ENCODE data around the gene EFNA4. TPM values are rescaled to one million over a fixed set of nuclear protein-coding genes. Genes with fewer than 3 reads are reported as not detected.

EFNA4 gene
- total and polyA plus RNA-seq, 2 donors from 2014 or later, result 7.6 to 11.8 TPM

DNA sequence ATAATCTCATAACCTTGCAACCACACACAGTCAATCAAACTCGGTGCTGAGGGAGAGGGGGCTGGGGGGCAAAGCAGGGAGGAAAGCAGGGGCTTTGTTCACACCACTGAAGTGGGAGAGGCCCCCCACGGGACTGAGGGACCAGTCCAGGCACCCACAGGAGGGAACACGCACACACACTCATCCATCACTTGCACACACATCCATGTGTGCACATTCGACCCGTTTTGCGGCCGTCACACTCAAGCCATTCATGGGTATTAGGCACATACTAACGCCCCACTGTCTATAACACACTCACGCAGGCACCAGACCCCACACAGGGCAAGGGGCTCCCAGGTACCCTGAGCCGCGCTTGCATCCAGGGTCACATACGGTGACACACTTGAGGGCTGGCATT is 29.1 kb downstream of the EFNA4 start:
- H3K4me3 ChIP-seq (ENCODE audit: low read length in 3 of 3), result no peak overlapping the region
- no peaks in the 10 kb centered on the region for H3K36me3 ChIP-seq (ENCODE audit: control insufficient read depth in 2 of 3, insufficient read depth in 3 of 3, low read length in 3 of 3)
- no peaks in the 10 kb centered on the region for H3K9me3 ChIP-seq (ENCODE audit: control insufficient read depth in 2 of 3, insufficient read depth in 1 of 3, low read length in 3 of 3)
- no peak for TF ChIP-seq CTCF (IDR thresholded peaks at IDR 0.05; ENCODE audit: borderline replicate concordance, extremely low read depth, insufficient read depth)
- intact Hi-C loops (cut with DNase I), result loop anchor here (5.0 kb wide), 1 partner anchor 75 kb away; no protein-coding TSS in a partner anchor
- FAIRE-seq, result no peak
- peaks cover 0 to 4% (median 0%) of the 10 kb centered on the region in 3 donors for H3K4me1 ChIP-seq (ENCODE audit: control insufficient read depth in 2 of 3, insufficient read depth in 2 of 3, low read depth in 1 of 3, low read length in 3 of 3)
- no peak overlapping the region for H3K27ac ChIP-seq (ENCODE audit: low read depth in 2 of 2, low read length in 2 of 2)
- DNase-seq, result peak in 1 of 5 donors; percentile 38
- no peaks in the 10 kb centered on the region for H3K27me3 ChIP-seq (ENCODE audit: control insufficient read depth, insufficient read depth, low read length)
- no peak overlapping the region for H3K9ac ChIP-seq (ENCODE audit: low read length in 3 of 3)

GRCh38 chr1:155093911-155094621 is 30.5 kb downstream of the EFNA4 start:
- intact Hi-C loops (cut with DNase I), result loop anchor here (5.0 kb wide), 1 partner anchor 73 kb away; no protein-coding TSS in a partner anchor
- no peak overlapping the region for H3K4me3 ChIP-seq (ENCODE audit: low read length in 3 of 3)
- DNase-seq (peak; percentile 45 to 76 (median 59)), FAIRE-seq (no peak)
- H3K4me1 ChIP-seq (ENCODE audit: control insufficient read depth in 2 of 3, insufficient read depth in 2 of 3, low read depth in 1 of 3, low read length in 3 of 3), result peaks cover 0 to 4% (median 0%) of the 10 kb centered on the region in 3 donors
- H3K27me3 ChIP-seq (ENCODE audit: control insufficient read depth, insufficient read depth, low read length), result no peaks in the 10 kb centered on the region
- H3K9ac ChIP-seq (ENCODE audit: low read length in 3 of 3), result no peak overlapping the region
- no peaks in the 10 kb centered on the region for H3K36me3 ChIP-seq (ENCODE audit: control insufficient read depth in 2 of 3, insufficient read depth in 3 of 3, low read length in 3 of 3)
- no peaks in the 10 kb centered on the region for H3K9me3 ChIP-seq (ENCODE audit: control insufficient read depth in 2 of 3, insufficient read depth in 1 of 3, low read length in 3 of 3)
- no peak overlapping the region for H3K27ac ChIP-seq (ENCODE audit: low read depth in 2 of 2, low read length in 2 of 2)
- TF ChIP-seq CTCF (IDR thresholded peaks at IDR 0.05; ENCODE audit: borderline replicate concordance, extremely low read depth, insufficient read depth), result peak; percentile 65

DNA sequence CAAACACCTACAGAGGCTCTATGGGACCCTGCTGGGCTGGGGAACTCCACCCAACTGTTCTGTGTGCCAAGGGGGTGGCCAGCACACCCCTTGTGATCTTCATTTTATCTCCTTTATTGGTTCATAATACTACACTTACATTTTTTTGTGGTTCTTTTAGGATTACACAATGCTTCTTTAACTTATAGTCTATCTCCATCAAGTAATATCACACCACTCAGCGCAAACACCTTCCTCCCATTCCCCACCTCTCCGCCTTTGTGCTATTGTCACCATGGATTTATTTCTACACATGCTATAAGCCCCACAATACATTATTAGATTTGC is 31.0 kb downstream of the EFNA4 start:
- no peak overlapping the region for H3K27ac ChIP-seq (ENCODE audit: low read depth in 2 of 2, low read length in 2 of 2)
- intact Hi-C loops (cut with DNase I), result loop anchor here (5.0 kb wide), 1 partner anchor 73 kb away; no protein-coding TSS in a partner anchor

More for the DNA sequence above, 31.0 kb downstream of the EFNA4 start:
- Histone ChIP-seq H3K9ac (ENCODE audit: low read length in 3 of 3) (no peak overlapping the region), H3K27me3 (ENCODE audit: control insufficient read depth, insufficient read depth, low read length) (no peaks in the 10 kb centered on the region), H3K36me3 (ENCODE audit: control insufficient read depth in 2 of 3, insufficient read depth in 3 of 3, low read length in 3 of 3) (no peaks in the 10 kb centered on the region), H3K4me3 (ENCODE audit: low read length in 3 of 3) (no peak overlapping the region), H3K4me1 (ENCODE audit: control insufficient read depth in 2 of 3, insufficient read depth in 2 of 3, low read depth in 1 of 3, low read length in 3 of 3) (peaks cover 0 to 4% (median 0%) of the 10 kb centered on the region in 3 donors), H3K9me3 (ENCODE audit: control insufficient read depth in 2 of 3, insufficient read depth in 1 of 3, low read length in 3 of 3) (no peaks in the 10 kb centered on the region)
- peak in 1 of 5 donors; percentile 1 for DNase-seq
- FAIRE-seq, result no peak
- no peak for TF ChIP-seq CTCF (IDR thresholded peaks at IDR 0.05; ENCODE audit: borderline replicate concordance, extremely low read depth, insufficient read depth)
